PFSK-1 (cell line): ENCODE measurements around the gene MAN2A2.

Source experiments
- POLR2AphosphoS5 ChIP-seq: IDR thresholded peaks from 2 replicates; pipeline ENCODE4 v1.6.1; 2012; ENCODE audit warnings: low read depth, mild to moderate bottlenecking, control low read depth, low read length, moderate library complexity
- TAF1 ChIP-seq: IDR thresholded peaks from 2 replicates; pipeline ENCODE4 v1.6.1; 2012; ENCODE audit warnings: low read length, control low read depth, borderline replicate concordance; ENCODE audit not compliant: insufficient read depth

DNA sequence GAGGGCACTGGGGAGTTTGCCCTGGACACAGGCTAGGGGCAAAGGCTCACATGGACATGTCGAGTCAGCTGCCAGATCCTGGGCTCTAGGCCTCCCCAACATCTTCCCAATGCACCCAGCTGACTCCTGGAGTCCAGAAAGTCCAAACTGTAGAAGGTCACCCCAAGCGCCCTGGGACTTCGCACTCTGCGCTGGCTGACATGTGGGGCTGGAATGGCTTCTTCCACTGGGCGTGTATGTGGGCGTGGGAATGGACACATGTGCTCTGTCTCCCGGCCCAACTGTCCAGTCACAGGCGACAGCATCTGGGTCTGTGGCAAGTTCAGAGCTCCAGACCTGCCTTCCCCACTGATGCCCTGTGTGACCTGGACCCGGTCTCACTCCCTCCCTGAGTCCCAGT, 48.0 kb upstream of the MAN2A2 start:
- TF ChIP-seq TAF1 (no peak), POLR2AphosphoS5 (no peak)
